ENCODE results near the gene TNFRSF25.

TNFRSF25 gene, protein sequence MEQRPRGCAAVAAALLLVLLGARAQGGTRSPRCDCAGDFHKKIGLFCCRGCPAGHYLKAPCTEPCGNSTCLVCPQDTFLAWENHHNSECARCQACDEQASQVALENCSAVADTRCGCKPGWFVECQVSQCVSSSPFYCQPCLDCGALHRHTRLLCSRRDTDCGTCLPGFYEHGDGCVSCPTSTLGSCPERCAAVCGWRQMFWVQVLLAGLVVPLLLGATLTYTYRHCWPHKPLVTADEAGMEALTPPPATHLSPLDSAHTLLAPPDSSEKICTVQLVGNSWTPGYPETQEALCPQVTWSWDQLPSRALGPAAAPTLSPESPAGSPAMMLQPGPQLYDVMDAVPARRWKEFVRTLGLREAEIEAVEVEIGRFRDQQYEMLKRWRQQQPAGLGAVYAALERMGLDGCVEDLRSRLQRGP

DNA sequence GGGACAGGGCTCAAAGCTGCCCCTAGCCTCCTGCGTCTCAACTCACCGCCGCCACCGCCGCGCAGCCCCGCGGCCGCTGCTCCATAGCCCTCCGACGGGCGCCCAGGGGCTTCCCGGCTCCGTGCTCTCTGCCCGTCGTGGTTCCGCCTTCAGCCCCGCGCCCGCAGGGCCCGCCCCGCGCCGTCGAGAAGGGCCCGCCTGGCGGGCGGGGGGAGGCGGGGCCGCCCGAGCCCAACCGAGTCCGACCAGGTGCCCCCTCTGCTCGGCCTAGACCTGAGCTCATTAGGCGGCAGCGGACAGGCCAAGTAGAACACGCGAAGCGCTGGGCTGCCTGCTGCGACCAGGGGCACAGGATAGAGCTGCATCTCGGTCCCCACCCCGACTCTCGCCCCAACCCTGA is at the start of gene TNFRSF25:
TNFRSF25 (minus strand) TSS at position 151 of the 400 bp plus-strand sequence; CDS start at position 85, 66 bp downstream.
- peak in 1 of 3 donors; percentile 50 for DNase-seq (ENCODE audit: low read depth in 2 of 3, low spot score in 1 of 3)

DNA sequence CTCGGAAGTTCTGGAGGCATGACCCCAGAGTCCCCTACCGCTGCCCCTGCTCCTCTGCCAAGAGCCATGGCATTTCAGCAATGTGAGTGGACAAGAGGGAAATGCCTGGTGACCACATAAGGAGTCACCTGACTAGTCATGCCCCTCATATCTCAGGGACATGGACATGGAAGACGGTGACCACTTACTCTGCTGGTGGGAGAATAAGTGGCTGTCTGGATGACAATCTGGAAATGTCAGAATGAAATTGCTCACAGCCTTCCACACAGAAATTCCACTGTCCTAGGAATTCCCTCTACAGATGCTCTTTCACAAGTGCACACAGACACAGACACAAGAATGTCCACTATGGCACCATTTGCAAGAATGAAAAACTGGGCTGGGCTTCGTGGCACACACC is 49.8 kb upstream of the TNFRSF25 start:
- no peak for DNase-seq (ENCODE audit: low read depth in 2 of 3, low spot score in 1 of 3)

DNA sequence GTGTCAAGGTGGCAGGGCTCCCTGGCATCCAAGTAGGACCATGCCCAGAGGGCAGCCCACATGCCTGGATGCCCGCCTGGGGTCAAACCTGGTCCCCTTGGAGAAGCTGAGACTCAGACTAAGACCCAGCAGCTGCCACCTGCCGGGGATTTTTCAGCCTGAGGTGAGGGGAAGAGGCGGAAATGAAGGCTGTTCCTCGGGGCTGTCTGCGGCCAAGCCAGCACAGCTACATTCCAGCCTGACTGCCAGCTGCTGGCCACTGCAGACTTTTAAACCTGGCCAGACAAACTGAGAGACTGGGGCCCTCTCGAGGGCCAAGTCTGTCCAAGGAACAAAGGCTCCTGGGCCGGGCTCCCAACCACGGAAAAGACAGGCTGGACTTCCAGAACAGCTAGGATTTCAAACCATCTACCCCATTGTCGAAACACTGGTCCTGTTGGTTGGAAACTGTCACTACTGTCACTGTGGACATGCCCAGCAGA is 47.4 kb upstream of the TNFRSF25 start:
- DNase-seq (ENCODE audit: low read depth in 2 of 3, low spot score in 1 of 3): no peak

DNA sequence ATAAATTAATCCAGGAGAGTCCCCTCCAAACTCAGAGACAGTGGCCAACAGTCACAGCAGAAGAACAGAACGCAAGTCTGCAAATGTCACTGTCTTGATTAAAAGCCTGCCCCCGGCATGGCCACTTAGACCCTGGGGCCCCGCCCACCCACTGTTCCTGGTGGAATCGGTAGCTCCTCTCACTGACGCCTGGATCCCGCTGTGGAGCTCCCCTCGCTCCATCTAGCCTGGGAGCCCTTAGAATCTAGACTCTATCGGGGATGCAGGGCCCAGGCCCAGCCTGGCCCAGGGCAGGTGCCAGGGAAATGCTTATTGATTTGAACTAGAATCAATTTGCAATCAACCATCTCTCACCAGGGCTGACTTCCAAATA is 46.9 kb upstream of the TNFRSF25 start:
- DNase-seq (ENCODE audit: low read depth in 2 of 3, low spot score in 1 of 3): no peak

DNA sequence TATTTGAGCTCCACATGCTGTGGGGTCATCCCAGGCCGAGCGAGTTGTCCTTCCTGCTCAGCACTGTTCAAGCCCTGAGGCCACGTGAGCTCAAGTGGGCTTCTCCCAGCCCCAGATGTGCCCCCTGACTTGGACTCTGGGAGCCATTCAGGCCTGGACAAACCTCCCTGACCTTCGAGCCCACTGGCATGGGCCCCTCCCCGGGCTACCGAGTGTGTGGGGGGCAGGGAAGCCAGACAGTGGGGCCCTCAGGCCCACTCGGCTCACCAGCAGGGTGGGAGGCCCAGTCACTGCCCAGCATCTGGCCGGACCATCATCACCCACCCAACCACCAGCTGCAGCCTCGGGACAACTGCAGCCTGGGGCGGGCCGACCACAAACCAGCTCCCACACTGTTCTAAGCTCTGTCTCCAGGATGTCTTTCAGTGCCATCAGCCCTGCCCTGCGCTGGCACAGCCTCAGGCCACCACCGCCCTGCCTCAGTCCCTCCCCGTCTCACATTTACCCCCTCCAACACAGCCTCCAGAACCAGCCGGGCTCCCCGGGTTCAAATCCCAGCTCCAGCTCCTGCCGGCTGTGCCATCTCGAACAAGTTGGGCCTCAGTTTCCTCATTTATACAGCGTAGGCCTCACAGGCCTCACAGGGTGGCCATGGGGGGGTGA is 46.4 kb upstream of the TNFRSF25 start:
- DNase-seq (ENCODE audit: low read depth in 2 of 3, low spot score in 1 of 3): no peak

DNA sequence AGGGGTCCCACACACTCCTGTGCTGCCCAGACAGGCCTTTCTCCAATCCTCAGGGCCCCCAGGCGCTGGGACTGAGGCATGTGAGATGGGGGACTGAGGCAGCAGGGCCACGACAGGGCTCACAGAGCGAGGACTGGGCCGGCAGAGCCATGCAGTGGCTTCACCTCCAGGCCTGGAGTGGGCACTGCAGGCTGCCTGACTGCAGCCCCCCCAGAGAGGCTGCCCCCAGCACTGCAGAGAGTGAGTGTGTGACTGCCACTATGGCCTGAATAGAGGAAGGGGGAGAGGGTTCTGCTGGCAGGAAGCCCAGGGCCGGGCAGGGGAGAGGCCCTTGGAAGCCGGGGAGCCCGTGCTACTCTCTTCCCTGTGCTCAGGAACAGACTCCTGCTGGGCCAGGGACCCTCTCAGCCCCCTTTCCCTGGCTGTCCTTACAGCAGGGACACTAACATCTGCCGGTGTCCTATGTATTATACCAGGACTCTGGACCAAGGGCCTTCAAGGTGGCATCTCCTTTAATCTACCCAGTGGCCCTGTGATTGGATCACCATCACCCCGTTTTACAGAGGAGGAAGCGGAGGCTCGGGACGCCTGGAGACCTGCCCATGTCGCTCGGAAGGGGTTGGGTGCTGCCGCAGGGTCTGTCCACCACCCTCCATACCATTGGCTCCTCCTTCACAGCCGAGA is 45.7 kb upstream of the TNFRSF25 start:
- DNase-seq (ENCODE audit: low read depth in 2 of 3, low spot score in 1 of 3): no peak

DNA sequence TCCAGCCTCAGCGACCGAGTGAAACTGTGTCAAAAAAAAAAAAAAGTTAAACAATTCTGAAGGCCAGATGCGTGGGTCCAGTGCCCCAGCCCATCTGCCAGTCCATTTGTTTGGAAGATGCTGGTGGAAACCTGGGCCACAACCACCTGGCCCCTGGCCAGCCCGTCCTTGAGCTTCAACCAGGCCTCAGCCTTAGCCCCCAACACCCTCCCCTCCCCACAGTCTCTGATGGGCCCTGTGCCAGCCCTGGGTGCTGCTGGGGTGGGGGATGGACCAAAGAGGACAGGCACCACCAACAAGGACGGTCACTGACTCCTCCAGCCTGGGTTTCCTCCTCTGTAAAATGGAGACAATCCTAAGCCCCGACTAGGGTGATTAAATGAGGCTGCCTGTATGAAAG is 45.1 kb upstream of the TNFRSF25 start:
- no peak for DNase-seq (ENCODE audit: low read depth in 2 of 3, low spot score in 1 of 3)

DNA sequence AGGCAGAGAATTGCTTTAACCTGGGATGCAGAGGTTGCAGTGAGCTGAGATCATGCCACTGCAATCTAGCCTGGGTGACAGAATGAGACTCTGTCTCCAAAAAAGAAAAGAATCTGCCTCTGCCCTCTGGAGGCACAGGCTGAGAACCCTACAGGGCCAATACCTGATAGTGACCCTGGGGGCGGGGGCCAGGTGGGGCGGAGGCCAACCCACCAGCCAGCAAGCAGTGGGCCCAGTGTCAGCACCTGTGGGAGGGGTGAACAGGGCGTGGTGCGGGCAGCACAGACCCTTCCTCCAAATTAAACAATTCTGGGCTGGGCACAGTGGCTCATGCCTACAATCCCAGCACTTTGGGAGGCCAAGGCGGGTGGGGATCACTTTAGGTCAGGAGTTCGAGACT is 44.5 kb upstream of the TNFRSF25 start:
- DNase-seq (ENCODE audit: low read depth in 2 of 3, low spot score in 1 of 3): no peak

DNA sequence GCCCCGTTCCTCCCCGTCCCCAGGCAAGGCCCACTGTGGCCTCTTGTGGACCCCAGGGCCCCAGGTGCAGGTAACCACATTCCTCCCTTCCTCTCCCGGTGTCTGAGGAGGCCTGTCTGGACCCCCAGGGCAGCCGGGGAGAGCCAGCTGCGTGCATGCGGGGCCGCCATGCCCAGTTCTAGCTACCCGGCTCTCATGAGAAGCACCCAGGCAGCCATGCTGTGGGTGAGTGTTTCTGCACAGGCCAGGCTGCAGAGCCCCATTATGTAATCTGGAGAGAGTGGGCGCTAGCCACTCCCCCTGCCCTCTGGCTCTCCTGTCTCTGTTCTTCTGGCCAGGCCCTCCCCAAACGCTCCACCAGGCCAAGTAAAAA is 43.9 kb upstream of the TNFRSF25 start:
- no peak for DNase-seq (ENCODE audit: low read depth in 2 of 3, low spot score in 1 of 3)

DNA sequence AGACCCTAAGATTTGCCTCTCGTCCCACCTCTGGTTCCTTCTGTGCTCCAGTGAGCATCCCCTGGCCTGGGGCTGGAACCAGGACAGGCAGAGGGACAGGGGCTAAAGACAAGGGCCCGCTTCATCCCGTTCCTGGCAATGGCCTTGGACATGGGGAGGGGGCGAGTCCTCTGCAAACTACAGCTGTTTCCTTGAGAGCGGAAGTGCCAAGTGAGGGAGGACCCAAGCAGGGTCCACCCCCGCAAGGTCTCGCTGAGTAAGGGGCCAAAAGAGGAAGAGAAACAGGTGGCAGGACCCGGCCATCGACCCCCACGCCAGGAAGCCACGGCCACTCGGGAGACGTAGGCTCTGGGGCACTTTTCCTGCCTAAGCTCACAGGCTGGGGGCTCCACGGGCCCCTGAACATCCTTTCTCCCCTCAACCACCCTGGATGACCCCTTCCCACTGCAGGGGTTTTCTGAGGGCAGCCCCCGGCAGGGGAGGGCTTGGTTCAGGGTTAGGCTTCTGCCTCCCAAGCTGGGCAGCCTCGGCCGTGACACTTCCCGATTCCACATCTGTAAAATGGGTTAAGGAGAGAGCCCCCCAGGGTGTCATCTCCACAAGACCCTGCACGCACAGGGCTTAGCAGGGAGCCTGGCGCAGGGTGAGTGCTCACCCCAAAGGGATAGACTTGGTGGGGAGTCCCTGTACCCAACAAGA is 43.4 kb upstream of the TNFRSF25 start:
- DNase-seq (ENCODE audit: low read depth in 2 of 3, low spot score in 1 of 3): no peak

DNA sequence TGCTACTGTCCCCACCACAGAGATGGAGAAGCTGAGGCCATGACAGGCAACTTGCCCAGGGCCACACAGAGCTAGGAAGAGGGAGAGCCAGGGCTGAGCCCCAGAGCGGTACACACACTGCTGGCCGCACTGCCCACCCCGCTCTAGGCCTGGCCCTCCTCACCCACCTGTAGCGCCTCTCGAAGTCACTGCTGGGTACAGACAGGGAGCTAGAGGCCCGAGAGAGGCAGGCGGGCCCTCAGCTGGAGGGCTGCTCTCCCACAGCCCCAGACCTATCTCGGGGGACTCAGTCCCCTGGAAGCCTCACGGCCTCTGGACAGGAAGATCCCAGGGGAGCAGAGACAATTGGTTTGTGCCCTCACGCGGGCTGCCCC is 42.8 kb upstream of the TNFRSF25 start:
- DNase-seq (ENCODE audit: low read depth in 2 of 3, low spot score in 1 of 3): no peak

DNA sequence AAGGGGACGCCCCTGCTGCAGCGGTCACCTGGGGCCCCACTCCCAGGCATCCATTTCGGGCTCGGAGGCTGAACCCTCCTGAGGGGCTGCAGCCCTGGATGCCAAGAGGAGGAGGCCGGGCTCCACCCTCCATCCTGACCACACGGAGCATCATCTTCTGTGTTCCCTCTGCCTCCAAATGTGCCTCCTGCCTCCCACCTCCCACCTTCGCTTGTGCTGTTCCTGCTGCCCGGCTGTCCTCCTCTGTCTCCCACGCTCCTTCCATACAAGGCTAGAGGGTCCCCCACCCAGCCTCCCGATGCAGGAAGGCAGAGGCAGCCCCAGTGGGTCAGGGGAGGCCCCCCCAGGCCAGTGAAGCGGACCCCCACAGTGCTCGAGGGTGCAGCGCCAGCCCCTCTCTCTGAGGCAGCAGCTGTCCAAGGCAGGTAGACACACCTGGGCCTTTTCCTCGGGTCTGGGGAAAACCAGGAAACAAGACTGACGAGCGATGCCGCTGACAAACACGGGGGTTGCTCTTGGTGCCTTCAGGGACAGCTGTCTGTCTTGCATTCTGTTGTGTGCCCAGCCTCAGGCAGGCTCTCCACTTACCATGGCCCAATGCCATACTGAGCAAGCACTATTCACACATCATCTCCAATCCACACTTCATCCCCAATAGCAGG is 42.3 kb upstream of the TNFRSF25 start:
- no peak for DNase-seq (ENCODE audit: low read depth in 2 of 3, low spot score in 1 of 3)

DNA sequence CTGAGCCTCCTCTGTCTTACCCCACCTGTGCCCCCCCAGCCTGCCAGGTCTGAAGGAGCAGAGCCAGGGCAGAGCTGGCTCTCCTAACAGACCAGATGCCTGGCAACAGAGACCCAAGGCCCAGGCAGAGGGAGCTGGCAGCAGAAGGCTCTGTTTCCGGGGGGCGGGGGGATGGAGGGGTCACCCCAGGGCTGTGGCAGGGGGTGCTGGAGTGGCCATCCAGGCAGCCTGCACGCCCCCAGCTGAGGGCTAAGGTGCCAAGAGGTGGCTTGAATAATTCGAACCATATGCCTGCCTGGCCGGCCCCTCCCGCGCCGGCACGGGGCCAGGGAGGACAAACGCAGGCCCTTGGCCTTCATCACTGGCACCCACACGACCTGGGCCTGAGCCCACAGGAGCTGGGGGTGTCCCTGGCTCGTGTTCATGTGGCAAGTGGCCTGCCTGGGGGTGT is 41.5 kb upstream of the TNFRSF25 start:
- no peak for DNase-seq (ENCODE audit: low read depth in 2 of 3, low spot score in 1 of 3)

DNA sequence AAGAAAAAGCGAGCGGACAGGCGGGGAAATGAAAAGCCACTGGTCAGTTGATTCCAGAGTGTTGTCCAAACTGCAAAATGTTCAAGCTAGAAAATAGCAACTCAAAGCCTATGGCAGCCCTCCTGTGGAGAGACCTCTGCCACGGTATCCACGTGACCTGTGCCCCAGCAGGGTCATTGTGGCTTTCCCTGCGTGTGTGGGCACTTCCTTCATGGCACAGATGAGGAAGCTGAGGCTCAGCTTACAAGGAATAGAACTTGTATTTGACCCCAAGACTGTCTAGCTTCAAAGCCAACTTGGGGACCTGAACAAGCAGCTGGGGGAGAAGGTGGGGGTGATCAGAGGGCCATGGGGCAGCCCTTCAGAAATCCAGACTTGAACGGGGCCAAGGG is 41.1 kb upstream of the TNFRSF25 start:
- no peak for DNase-seq (ENCODE audit: low read depth in 2 of 3, low spot score in 1 of 3)

DNA sequence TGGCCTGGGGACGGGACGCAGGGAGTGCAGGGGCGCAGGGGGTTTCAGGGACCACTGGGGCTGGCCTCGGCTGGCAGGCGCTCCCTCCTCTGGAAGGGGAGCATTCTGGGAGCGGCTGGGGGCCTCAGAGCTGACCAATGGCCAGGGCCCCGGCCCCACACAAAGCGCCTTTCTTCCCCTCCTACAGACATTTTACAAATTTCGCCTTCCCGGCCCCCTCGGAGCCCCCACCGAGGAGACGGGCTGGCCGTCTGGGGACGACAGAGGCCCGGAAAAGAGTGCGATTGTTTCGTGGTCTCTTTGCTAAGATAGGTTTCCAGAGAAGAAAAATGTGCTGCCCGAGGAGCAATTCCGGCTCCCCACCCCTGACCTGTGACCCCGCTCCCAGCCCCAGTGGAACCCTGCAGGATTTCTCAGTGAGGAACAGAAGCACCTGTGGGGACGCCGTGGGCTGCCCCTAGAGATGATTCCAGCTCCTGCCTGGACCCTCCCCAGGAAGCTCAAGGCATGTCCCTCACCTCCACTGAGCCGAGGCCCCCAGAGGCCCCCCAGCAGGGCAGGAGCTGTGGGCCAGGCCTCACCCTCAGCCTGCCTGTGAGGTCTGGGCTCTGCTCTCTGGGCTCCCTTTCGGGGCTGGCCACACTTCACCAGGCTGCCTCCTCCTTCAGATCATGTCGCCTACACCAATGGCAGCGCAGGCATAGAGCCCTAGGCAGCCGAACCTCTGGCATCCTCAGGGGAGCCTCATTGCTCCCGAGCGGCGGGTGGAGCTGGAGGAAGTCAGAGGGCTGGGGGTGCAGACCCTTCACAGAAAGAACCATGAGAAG is 40.5 kb upstream of the TNFRSF25 start:
- DNase-seq (ENCODE audit: low read depth in 2 of 3, low spot score in 1 of 3): no peak

DNA sequence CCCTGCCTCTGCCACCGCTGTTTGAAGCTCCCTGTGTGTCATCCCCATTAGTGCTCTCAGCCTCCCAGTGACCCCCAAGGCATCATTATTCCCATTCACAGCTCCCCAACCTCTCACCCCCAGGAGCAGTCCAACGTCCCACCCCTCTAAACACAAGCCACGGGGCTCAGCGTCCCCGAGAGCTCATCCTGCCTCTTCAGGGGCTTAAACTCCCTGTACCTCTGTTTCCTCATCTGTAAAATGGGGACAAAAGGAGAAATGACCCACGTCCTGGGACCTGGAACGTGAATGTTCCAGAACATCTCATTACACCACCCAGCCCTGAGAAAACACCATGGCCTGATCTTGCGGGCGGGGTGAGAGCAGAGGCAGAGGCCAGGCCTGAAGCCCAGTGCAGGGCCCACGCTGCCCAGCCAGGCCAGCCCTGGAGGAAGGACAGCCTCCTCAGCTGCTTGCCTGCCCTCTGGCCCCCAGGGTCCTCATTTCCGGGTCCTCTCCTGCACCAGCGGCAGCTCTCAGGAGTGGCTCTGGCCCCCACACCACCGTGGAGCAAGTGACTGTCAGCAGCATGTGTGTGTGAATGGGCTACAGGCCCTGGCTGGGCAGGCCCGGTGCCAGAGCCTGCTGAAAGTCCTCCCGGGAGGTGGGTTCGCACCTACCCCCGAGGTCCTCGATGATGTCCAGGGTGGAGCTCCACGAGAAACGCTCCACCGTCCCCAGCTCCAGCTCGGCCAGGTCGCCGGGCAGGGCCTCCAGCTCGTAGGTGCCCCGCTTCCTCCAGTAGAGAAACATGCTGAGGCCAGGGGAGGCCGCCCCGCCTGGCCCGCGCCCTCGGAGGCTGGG is 39.6 kb upstream of the TNFRSF25 start:
- no peak for DNase-seq (ENCODE audit: low read depth in 2 of 3, low spot score in 1 of 3)

DNA sequence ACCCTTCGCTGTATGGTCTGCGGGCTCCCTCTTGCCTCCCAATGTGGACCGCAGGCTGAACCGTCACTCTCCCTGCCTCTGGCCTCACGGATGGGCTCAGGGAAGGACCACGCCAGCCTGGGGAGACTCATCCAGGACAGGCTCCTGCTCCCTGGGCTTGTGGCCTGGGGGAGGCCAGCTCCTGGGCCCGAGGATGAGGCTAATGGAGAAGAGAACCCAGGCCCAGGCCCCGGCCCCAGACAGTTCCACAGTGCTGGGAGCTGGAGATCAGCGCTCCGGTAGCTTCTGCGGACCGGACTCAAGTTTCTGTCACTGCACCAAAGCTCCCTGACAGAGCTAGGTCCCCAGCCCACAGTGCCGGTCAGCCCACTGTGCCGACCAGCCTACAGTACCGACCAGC is 38.9 kb upstream of the TNFRSF25 start:
- DNase-seq (ENCODE audit: low read depth in 2 of 3, low spot score in 1 of 3): no peak

DNA sequence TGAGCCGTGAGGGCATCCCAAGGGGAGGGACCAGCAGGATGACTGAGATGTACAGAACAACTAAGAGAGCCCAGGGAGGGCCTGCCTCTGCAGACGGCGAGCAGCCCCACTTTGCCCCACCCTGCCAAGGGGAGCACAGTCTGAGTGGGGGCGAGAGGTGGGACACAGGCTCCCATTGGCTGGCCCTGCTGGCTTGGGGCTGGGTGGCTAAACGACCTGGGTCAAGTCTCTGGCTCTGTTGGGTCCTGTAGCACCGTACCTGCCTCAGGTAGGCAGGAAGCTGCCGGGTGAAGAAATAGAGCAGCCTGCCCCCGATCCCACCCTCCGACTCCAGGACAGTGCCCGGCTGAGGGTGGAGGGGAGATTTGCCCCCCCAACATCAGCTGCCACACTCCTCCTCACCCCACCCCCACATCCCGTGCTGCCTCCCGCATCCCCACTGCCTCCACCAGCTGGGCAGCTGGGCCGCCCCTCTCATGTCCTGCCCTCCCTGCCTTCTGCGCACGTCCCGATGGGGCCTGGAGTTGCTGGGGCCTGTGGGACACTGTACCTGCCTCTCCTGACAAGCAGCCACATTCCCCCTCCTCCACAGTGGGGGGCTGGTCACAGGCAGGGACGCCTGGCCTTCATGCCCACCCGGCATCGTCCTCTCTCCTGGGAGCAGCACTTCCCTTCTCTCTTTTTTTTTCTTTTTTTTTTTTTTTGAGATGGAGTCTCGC is 38.1 kb upstream of the TNFRSF25 start:
- no peak for DNase-seq (ENCODE audit: low read depth in 2 of 3, low spot score in 1 of 3)

All from stimulated activated CD4-positive, alpha-beta T cell treated with anti-CD3 and anti-CD28 coated beads, Interleukin-12 subunit alpha, Interleukin-12 subunit beta, amount 100 ng/mL, for 48 hours (primary cell).